Omental fat pad (tissue), 4 donors: Measurements from ENCODE around the gene PLD6. TPM values are rescaled to one million over a fixed set of nuclear protein-coding genes. Genes with fewer than 3 reads are reported as not detected.
"Not testable (repeated sequence)": the region's sequence is repeated elsewhere in the genome, so short reads cannot be mapped to it uniquely, and the experiment has no call there.

Source experiments
- ATAC-seq: fragments of 150-250 bp; one replicate; pipeline ENCODE4 v1.9.1; 2016; ENCODE audit warnings: mild to moderate bottlenecking, moderate library complexity; ENCODE audit not compliant: low FRiP score
- DNase-seq: peaks from one replicate; pipeline ENCODE4 v3.0.0-alpha.2; 2019; ENCODE audit warnings: low spot score
- CTCF ChIP-seq, 3 donors: fragments of 450-650 bp; IDR thresholded peaks; one replicate each; pipeline ENCODE4 v1.5.1; 2016 to 2017; ENCODE audit warnings: antibody characterized with exemption in 3 of 3, mild to moderate bottlenecking in 3 of 3, moderate library complexity in 2 of 3
- total RNA-seq, 4 donors: library from RNA; depleted of rRNA; stranded (reverse); fragments of >200 nt; gene quantifications; one replicate each; pipeline ENCODE4 v1.1.0, GENCODE V29; 2016

PLD6 gene, protein sequence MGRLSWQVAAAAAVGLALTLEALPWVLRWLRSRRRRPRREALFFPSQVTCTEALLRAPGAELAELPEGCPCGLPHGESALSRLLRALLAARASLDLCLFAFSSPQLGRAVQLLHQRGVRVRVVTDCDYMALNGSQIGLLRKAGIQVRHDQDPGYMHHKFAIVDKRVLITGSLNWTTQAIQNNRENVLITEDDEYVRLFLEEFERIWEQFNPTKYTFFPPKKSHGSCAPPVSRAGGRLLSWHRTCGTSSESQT
- 10 to 100 TPM in 1 of 4 donors, 1 to 10 TPM in 3; 1.9 to 14.1 (median 6.5) TPM for total RNA-seq

GRCh38 chr17:17206124-17206912, at the start of gene PLD6:
Gene PLD6 (minus strand): TSS chr17:17206333. CDS start chr17:17206286, 47 bp downstream.
- peak; percentile 85 for DNase-seq
- no peak for TF ChIP-seq CTCF (IDR thresholded peaks at IDR 0.05)
- peak; percentile 82 for ATAC-seq

DNA sequence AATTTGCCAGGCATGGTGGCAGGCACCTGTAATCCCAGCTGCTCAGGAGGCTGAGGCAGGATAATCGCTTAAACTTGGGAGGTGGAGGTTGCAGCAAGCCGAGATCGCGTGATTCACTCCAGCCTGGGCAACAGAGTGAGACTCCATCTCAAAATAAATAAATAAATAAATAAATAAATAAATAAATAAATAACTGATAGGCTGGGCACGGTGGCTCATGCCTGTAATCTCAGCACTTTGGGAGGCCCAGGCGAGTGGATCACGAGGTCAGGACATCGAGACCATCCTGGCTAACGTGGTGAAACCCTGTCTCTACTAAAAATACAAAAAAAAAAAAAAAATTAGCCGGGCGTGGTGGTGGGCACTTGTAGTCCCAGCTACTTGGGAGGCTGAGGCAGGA, 49.6 kb upstream of the PLD6 start:
- DNase-seq, ATAC-seq: not testable (repeated sequence)

GRCh38 chr17:17254036-17254435, 47.9 kb upstream of the PLD6 start:
- ATAC-seq: no peak
- DNase-seq: no peak
- no peak for TF ChIP-seq CTCF (IDR thresholded peaks at IDR 0.05)

DNA sequence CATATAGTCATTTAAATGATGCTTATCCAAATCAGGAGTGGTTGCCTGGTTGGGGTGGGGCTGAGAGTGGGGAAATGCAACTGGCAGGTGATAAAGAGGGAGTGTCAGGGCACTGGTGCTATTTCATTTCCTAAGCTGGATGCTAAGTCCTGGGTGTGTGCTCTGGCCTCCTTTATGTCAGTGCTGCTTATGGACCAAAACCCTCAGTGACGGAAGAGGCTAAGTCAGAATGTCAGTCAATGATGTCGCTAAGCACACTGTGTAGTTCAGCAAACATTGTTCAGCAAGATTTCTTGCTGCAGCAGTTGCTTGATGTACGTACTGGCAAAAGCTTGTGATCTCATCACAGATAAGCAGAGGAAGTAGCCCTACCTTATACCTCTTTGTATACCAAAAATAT, 47.3 kb upstream of the PLD6 start:
- DNase-seq (no peak), ATAC-seq (no peak)
- TF ChIP-seq CTCF (IDR thresholded peaks at IDR 0.05): no peak

GRCh38 chr17:17252149-17252661, 46.1 kb upstream of the PLD6 start:
- ATAC-seq: no peak

DNA sequence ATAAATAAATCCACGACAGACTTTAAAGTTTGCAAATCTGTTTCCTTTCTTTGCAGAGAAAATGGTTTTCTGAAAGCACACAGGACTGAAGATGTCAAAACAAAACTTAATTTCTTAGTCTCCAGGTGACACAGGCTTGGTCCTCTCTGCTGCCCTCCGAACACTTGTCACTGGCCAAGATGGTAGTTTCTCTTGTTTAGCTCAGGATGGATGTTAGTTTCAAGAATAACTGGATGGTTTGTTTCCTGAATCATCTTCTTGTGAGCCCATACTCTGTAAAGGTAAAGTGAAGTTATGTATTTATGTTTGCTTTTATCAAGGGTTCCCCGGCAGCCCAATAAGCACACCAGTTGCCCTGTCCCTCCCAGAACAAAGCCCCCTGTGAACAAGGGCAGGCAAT, 40.7 kb upstream of the PLD6 start:
- ATAC-seq (no peak), DNase-seq (no peak)
- TF ChIP-seq CTCF (IDR thresholded peaks at IDR 0.05): no peak

More at GRCh38 chr17:17252149-17252661, 46.1 kb upstream of the PLD6 start:
- DNase-seq: no peak
- no peak for TF ChIP-seq CTCF (IDR thresholded peaks at IDR 0.05)

DNA sequence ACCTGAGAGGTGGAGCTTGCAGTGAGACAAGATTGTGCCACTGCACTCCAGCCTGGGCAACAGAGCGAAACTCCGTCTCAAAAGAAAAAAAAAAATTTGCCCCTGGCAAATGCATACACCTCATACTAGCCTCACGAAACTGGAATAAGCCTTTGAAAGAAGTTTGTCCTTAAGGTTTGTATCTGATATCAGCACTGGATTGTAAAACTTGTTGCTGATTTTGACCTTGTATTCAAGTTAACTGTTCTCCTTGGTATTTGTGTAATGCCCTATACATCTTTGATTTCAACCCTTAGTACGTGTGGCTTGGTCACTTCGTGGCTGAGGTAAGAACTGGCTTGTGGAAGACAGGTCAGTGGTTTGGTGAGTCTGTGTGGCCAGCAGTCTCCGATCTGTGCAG, 37.0 kb upstream of the PLD6 start:
- no peak for TF ChIP-seq CTCF (IDR thresholded peaks at IDR 0.05)
- DNase-seq (no peak), ATAC-seq (no peak)
